Activated T-cell treated with anti-CD3 and anti-CD28 coated beads for 1 hour (primary cell): ENCODE data around the gene RNASE13.
"Not testable (repeated sequence)": the region's sequence is repeated elsewhere in the genome, so short reads cannot be mapped to it uniquely, and the experiment has no call there.

ENCODE experiments used
- DNase-seq: peaks from one replicate; pipeline ENCODE4 v3.0.0-alpha.2; 2020; ENCODE audit warnings: low read depth

Gene RNASE13

GRCh38 chr14:21041676-21042433 is 7.2 kb upstream of the RNASE13 start, which contains the start of gene RNASE7:
Gene RNASE7 (plus strand): TSS chr14:21042362. CDS start chr14:21042993, 631 bp downstream.
- no peak for DNase-seq

GRCh38 chr14:21040941-21041340 is 6.3 kb upstream of the RNASE13 start:
- not testable (repeated sequence) for DNase-seq

- no peak for DNase-seq
Observed at GRCh38 chr14:21040370-21040925, 5.8 kb upstream of the RNASE13 start.

GRCh38 chr14:21039585-21040369 is 5.2 kb upstream of the RNASE13 start:
- DNase-seq = no peak

GRCh38 chr14:21038441-21039422 is 4.1 kb upstream of the RNASE13 start:
- no peak for DNase-seq

GRCh38 chr14:21037156-21037555 is 2.5 kb upstream of the RNASE13 start:
- DNase-seq = no peak

GRCh38 chr14:21036751-21037150 is 2.1 kb upstream of the RNASE13 start:
- DNase-seq = no peak

GRCh38 chr14:21033133-21033698 is 1.4 kb downstream of the RNASE13 start:
- DNase-seq = no peak

- no peak for DNase-seq
Observed at GRCh38 chr14:21032326-21033132, 2.1 kb downstream of the RNASE13 start.

GRCh38 chr14:21030531-21030930 is 4.1 kb downstream of the RNASE13 start:
- DNase-seq = no peak

GRCh38 chr14:21029917-21030316 is 4.7 kb downstream of the RNASE13 start, which contains the start of gene TPPP2:
Gene TPPP2 (plus strand): TSS chr14:21030217. CDS start chr14:21030582, 365 bp downstream.
- DNase-seq = no peak

GRCh38 chr14:21026988-21027315 is 7.7 kb downstream of the RNASE13 start:
- DNase-seq = no peak

- DNase-seq = no peak
Observed at GRCh38 chr14:21026274-21026987, 8.2 kb downstream of the RNASE13 start.

- no peak for DNase-seq
Observed at GRCh38 chr14:21025371-21026273, 9.0 kb downstream of the RNASE13 start.

GRCh38 chr14:21024585-21025370 is 9.8 kb downstream of the RNASE13 start, which contains the start of gene NDRG2:
Gene NDRG2 (minus strand): TSS chr14:21025061. CDS start chr14:21023315, 1,746 bp downstream.
- peak; percentile 72 for DNase-seq

- DNase-seq = no peak
Observed at GRCh38 chr14:21023817-21024584, 10.6 kb downstream of the RNASE13 start.

- DNase-seq = no peak
Observed at GRCh38 chr14:21023174-21023573, 11.4 kb downstream of the RNASE13 start.
